ENCODE measurements around the gene C2orf68.
A peak's percentile ranks its signal among the peaks of the same experiment; 100 is the strongest.

- TF ChIP-seq, protein P1, sequence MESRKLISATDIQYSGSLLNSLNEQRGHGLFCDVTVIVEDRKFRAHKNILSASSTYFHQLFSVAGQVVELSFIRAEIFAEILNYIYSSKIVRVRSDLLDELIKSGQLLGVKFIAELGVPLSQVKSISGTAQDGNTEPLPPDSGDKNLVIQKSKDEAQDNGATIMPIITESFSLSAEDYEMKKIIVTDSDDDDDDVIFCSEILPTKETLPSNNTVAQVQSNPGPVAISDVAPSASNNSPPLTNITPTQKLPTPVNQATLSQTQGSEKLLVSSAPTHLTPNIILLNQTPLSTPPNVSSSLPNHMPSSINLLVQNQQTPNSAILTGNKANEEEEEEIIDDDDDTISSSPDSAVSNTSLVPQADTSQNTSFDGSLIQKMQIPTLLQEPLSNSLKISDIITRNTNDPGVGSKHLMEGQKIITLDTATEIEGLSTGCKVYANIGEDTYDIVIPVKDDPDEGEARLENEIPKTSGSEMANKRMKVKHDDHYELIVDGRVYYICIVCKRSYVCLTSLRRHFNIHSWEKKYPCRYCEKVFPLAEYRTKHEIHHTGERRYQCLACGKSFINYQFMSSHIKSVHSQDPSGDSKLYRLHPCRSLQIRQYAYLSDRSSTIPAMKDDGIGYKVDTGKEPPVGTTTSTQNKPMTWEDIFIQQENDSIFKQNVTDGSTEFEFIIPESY (IDR thresholded peaks at IDR 0.05): no peak
- TF ChIP-seq CTCF (IDR thresholded peaks at IDR 0.05; ENCODE audit: low read depth, low read length, missing input control) (no peak), SP1 (IDR thresholded peaks at IDR 0.05) (peak; percentile 53), YY1 (IDR thresholded peaks at IDR 0.05) (no peak), JUND (IDR thresholded peaks at IDR 0.05) (no peak), MAX (IDR thresholded peaks at IDR 0.05) (peak; percentile 26), EGR1 (IDR thresholded peaks at IDR 0.05; ENCODE audit: low read depth in 2 of 2) (no peak)
- TF ChIP-seq, protein P2, sequence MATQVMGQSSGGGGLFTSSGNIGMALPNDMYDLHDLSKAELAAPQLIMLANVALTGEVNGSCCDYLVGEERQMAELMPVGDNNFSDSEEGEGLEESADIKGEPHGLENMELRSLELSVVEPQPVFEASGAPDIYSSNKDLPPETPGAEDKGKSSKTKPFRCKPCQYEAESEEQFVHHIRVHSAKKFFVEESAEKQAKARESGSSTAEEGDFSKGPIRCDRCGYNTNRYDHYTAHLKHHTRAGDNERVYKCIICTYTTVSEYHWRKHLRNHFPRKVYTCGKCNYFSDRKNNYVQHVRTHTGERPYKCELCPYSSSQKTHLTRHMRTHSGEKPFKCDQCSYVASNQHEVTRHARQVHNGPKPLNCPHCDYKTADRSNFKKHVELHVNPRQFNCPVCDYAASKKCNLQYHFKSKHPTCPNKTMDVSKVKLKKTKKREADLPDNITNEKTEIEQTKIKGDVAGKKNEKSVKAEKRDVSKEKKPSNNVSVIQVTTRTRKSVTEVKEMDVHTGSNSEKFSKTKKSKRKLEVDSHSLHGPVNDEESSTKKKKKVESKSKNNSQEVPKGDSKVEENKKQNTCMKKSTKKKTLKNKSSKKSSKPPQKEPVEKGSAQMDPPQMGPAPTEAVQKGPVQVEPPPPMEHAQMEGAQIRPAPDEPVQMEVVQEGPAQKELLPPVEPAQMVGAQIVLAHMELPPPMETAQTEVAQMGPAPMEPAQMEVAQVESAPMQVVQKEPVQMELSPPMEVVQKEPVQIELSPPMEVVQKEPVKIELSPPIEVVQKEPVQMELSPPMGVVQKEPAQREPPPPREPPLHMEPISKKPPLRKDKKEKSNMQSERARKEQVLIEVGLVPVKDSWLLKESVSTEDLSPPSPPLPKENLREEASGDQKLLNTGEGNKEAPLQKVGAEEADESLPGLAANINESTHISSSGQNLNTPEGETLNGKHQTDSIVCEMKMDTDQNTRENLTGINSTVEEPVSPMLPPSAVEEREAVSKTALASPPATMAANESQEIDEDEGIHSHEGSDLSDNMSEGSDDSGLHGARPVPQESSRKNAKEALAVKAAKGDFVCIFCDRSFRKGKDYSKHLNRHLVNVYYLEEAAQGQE (IDR thresholded peaks at IDR 0.05): no peak
Observed at GRCh38 chr2:85589982-85590791, 21.7 kb downstream of the C2orf68 start.

All from liver (tissue), 3 donors.